HCT116 (cell line): ENCODE measurements around the gene ZNF79. TPM values are rescaled to one million over a fixed set of nuclear protein-coding genes. Genes with fewer than 3 reads are reported as not detected.

Experiments used
- ATAC-seq: fragments of 200-7000 bp; cut with Tn5 transposase; 2 replicates; pipeline ENCODE4 v1.9.1; 2020; ENCODE audit warnings: mild to moderate bottlenecking, moderate library complexity
- BruUV-seq: library from RNA; stranded (reverse); fragments of 400-500 nt; replicated peaks from 2 replicates; lab custom pipeline; 2021; lab: Mats Ljungman, UMichigan
- CTCF ChIA-PET: fragments of 300-600 bp; sonication (Branson Sonifier 250); formaldehyde crosslinking; loops from one replicate; lab custom pipeline; 2021; ENCODE audit warnings: antibody characterized with exemption; lab: Charles Lee
- POLR2A ChIA-PET: fragments of 300-600, 350-600 bp; sonication (Branson Sonifier 250); formaldehyde crosslinking; loops from one replicate; lab custom pipeline; 2021; ENCODE audit warnings: antibody characterized with exemption; lab: Charles Lee
- RAD21 ChIA-PET, 2 experiments: fragments of 300-600 bp; sonication (Branson Sonifier 250); formaldehyde crosslinking; loops; one replicate each; lab custom pipeline; 2023; ENCODE audit warnings: low total read pairs in 2 of 2; ENCODE audit not compliant: uncharacterized antibody in 2 of 2, unreplicated experiment in 2 of 2, low non-redundant PET in 1 of 2; lab: Charles Lee
- DNase-seq: peaks from one replicate; pipeline ENCODE4 v3.0.0-alpha.2; 2010; ENCODE audit warnings: low read depth, low spot score
- H2AFZ ChIP-seq: fragments of 200-600 bp; shearing (Covaris generic), sonication (generic); 2 replicates; pipeline ENCODE4 v1.6.1; 2017; ENCODE audit warnings: low read depth, mixed run types, mixed read lengths, antibody characterized with exemption, low read length; ENCODE audit not compliant: poor library complexity, severe bottlenecking
- H3K27ac ChIP-seq: 2 replicates; pipeline ENCODE4 v1.5.1; 2012; ENCODE audit warnings: low read depth, low read length
- H3K27me3 ChIP-seq: fragments of 200-600 bp; sonication (generic); 2 replicates; pipeline ENCODE4 v1.6.1; 2016; ENCODE audit warnings: mixed run types, low read length, mixed read lengths; ENCODE audit not compliant: insufficient read depth
- H3K36me3 ChIP-seq, 2 experiments: fragments of 200-500 bp in 1 of 2; fragments of 200-600 bp in 1 of 2; sonication (Bioruptor generic) in 1 of 2; sonication (generic) in 1 of 2; 2 replicates each; pipeline versions ENCODE4 v1.5.1 to v1.6.1; 2014 to 2016; ENCODE audit warnings: low read length in 2 of 2, inconsistent platforms in 1 of 2, mixed read lengths in 1 of 2, mixed run types in 1 of 2; ENCODE audit not compliant: insufficient read depth in 2 of 2, control insufficient read depth in 1 of 2
- H3K4me1 ChIP-seq, 2 experiments: fragments of 200-600 bp in 1 of 2; sonication (generic) in 1 of 2; 2 replicates each; pipeline versions ENCODE4 v1.5.1 to v1.6.1; 2012 to 2017; ENCODE audit warnings: low read length in 2 of 2, inconsistent platforms in 1 of 2, mild to moderate bottlenecking in 1 of 2, mixed read lengths in 1 of 2, mixed run types in 1 of 2, moderate library complexity in 1 of 2; ENCODE audit not compliant: insufficient read depth in 2 of 2, control insufficient read depth in 1 of 2
- H3K4me2 ChIP-seq: fragments of 200-600 bp; sonication (generic); 2 replicates; pipeline ENCODE4 v1.6.1; 2017; ENCODE audit warnings: mixed run types, low read length, mixed read lengths
- H3K4me3 ChIP-seq, 2 experiments: fragments of 200-600 bp in 1 of 2; sonication (generic) in 1 of 2; replicated peaks in 1 of 2; 2 replicates each; pipeline ENCODE4 v1.5.1; 2011 to 2016; ENCODE audit warnings: low read length in 2 of 2, control low read depth in 1 of 2, low read depth in 1 of 2, mild to moderate bottlenecking in 1 of 2, mixed read lengths in 1 of 2, mixed run types in 1 of 2
- H3K79me2 ChIP-seq: fragments of 200-600 bp; sonication (generic); 2 replicates; pipeline ENCODE4 v1.6.1; 2017; ENCODE audit warnings: mild to moderate bottlenecking, mixed run types, low read length, moderate library complexity, mixed read lengths; ENCODE audit not compliant: insufficient read depth
- H3K9ac ChIP-seq: fragments of 200-600 bp; sonication (generic); 2 replicates; pipeline ENCODE4 v1.6.1; 2016; ENCODE audit warnings: low read length, mixed read lengths
- H3K9me2 ChIP-seq: fragments of 200-600 bp; sonication (generic), shearing (Covaris generic); 2 replicates; pipeline ENCODE4 v1.6.1; 2017; ENCODE audit warnings: mixed run types, mild to moderate bottlenecking, moderate library complexity; ENCODE audit not compliant: insufficient read depth
- H3K9me3 ChIP-seq, 2 experiments: fragments of 200-500 bp in 1 of 2; fragments of 200-600 bp in 1 of 2; sonication (Bioruptor generic) in 1 of 2; sonication (generic) in 1 of 2; 2 replicates each; pipeline ENCODE4 v1.6.1; 2014 to 2017; ENCODE audit warnings: low read length in 2 of 2, mixed read lengths in 2 of 2, inconsistent platforms in 1 of 2, low read depth in 1 of 2, mild to moderate bottlenecking in 1 of 2, mixed run types in 1 of 2, moderate library complexity in 1 of 2; ENCODE audit not compliant: control insufficient read depth in 1 of 2, insufficient read depth in 1 of 2
- H4K20me1 ChIP-seq: fragments of 200-600 bp; sonication (generic), shearing (Covaris generic); 2 replicates; pipeline ENCODE4 v1.6.1; 2017; ENCODE audit warnings: mixed run types, mild to moderate bottlenecking, moderate library complexity; ENCODE audit not compliant: insufficient read depth
- CBX3 ChIP-seq: IDR thresholded peaks from 2 replicates; pipeline ENCODE4 v1.6.1; 2012; ENCODE audit warnings: low read depth
- CEBPB ChIP-seq: IDR thresholded peaks from 2 replicates; pipeline ENCODE4 v1.6.1; 2012; ENCODE audit warnings: low read depth
- EZH2 ChIP-seq: fragments of 200-600 bp; sonication (generic); IDR thresholded peaks from 2 replicates; pipeline ENCODE4 v1.6.1; 2017; ENCODE audit warnings: antibody characterized with exemption, mixed run types
- EZH2phosphoT487 ChIP-seq: fragments of 200-600 bp; IDR thresholded peaks from 2 replicates; pipeline ENCODE4 v1.6.1; 2018; ENCODE audit warnings: antibody characterized with exemption, borderline replicate concordance
- FOSL1 ChIP-seq: IDR thresholded peaks from 2 replicates; pipeline ENCODE4 v1.6.1; 2012; ENCODE audit warnings: low read depth
- POLR2A ChIP-seq: IDR thresholded peaks from 2 replicates; pipeline ENCODE4 v1.7.0; 2011; ENCODE audit warnings: borderline replicate concordance; ENCODE audit not compliant: insufficient read depth, insufficient read length; ENCODE audit errors: extremely low read depth
- SIN3A ChIP-seq: IDR thresholded peaks from 2 replicates; pipeline ENCODE4 v1.6.1; 2012; ENCODE audit warnings: low read depth
- SRF ChIP-seq: IDR thresholded peaks from 2 replicates; pipeline ENCODE4 v1.6.1; 2012; ENCODE audit warnings: low read depth
- YY1 ChIP-seq: IDR thresholded peaks from 2 replicates; pipeline ENCODE4 v1.6.1; 2011; ENCODE audit warnings: low read length, low read depth, moderate library complexity, mild to moderate bottlenecking; ENCODE audit not compliant: insufficient replicate concordance; ENCODE audit errors: extremely low read depth
- ZFX ChIP-seq: fragments of 450-650 bp; IDR thresholded peaks from 2 replicates; pipeline ENCODE4 v1.6.1; 2017
- intact Hi-C: fragments of 100-400 bp; cut with micrococcal nuclease; formaldehyde crosslinking; loops from 2 replicates; pipeline ENCODE4 v1.10.0; 2022
- total RNA-seq: library from RNA; stranded (reverse); gene quantifications from one replicate; pipeline ENCODE4 v1.2.1, GENCODE V29; 2021; ENCODE audit not compliant: unreplicated experiment
- TF ChIP-seq, protein P1 (sequence below), 3 experiments: fragments of 200-600 bp in 1 of 3; sonication (generic) in 1 of 3; IDR thresholded peaks in 2 of 3; conservative IDR thresholded peaks in 1 of 3; 2 replicates each; pipeline ENCODE4 v1.5.1; 2012 to 2017; ENCODE audit warnings: low read depth in 2 of 3, low read length in 2 of 3, antibody characterized with exemption in 1 of 3, borderline replicate concordance in 1 of 3, control low read depth in 1 of 3, mild to moderate bottlenecking in 1 of 3, mixed read lengths in 1 of 3, mixed run types in 1 of 3, moderate library complexity in 1 of 3; ENCODE audit not compliant: insufficient read depth in 1 of 3
- TF ChIP-seq, protein P2 (sequence below): IDR thresholded peaks from 2 replicates; pipeline ENCODE4 v1.6.1; 2012
- TF ChIP-seq, protein P3 (sequence below): IDR thresholded peaks from 2 replicates; pipeline ENCODE4 v1.6.1; 2012; ENCODE audit warnings: low read depth

ZNF79 gene
- total RNA-seq, 1 experiment from 2014 or later = 5.3 TPM

DNA sequence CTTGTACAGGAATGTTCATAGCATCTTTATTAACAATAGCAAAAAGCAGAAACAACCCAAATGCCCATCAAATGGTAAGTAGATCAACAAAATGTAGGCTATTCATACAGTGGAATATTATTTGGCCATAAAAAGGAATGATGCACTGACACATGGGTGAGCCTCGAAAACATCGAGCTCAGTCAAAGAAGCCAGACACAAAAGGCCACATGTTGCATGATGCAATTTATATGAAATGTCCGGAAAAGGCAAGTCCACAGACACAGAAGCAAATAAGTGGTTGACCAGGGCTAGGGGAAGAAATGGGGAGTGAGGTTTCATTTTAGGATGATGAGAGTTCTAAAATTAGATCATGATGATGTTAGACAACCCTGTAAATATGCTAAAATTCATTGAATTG is 43.7 kb upstream of the ZNF79 start:
- no peak overlapping the region for H3K27ac ChIP-seq
- DNase-seq (no peak), ATAC-seq (no peak)
- ChIA-PET POLR2A (no interaction called here), CTCF (no interaction called here), RAD21 (no interaction called here)
- H3K4me2 ChIP-seq = no peak overlapping the region
- H3K27me3 ChIP-seq = peaks cover 27% of the 10 kb centered on the region
- no peaks in the 10 kb centered on the region for H4K20me1 ChIP-seq
- H3K9me3 ChIP-seq = peaks cover 6 to 7% of the 10 kb centered on the region in 2 experiments; a peak in 2 of 4 replicates
- H3K79me2 ChIP-seq = no peaks in the 10 kb centered on the region
- peak; percentile 58; the same call in 1 of the 2 replicates for TF ChIP-seq CEBPB
- TF ChIP-seq, protein P1, sequence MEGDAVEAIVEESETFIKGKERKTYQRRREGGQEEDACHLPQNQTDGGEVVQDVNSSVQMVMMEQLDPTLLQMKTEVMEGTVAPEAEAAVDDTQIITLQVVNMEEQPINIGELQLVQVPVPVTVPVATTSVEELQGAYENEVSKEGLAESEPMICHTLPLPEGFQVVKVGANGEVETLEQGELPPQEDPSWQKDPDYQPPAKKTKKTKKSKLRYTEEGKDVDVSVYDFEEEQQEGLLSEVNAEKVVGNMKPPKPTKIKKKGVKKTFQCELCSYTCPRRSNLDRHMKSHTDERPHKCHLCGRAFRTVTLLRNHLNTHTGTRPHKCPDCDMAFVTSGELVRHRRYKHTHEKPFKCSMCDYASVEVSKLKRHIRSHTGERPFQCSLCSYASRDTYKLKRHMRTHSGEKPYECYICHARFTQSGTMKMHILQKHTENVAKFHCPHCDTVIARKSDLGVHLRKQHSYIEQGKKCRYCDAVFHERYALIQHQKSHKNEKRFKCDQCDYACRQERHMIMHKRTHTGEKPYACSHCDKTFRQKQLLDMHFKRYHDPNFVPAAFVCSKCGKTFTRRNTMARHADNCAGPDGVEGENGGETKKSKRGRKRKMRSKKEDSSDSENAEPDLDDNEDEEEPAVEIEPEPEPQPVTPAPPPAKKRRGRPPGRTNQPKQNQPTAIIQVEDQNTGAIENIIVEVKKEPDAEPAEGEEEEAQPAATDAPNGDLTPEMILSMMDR (IDR thresholded peaks at IDR 0.05 in 2 of 3, conservative IDR thresholded peaks at IDR 0.05 in 1 of 3; ENCODE audit: borderline replicate concordance in 1 of 3, insufficient read depth in 1 of 3, low read depth in 2 of 3, low read length in 2 of 3) = no peak
- TF ChIP-seq SIN3A = no peak
- no peak for TF ChIP-seq YY1
- TF ChIP-seq, protein P2, sequence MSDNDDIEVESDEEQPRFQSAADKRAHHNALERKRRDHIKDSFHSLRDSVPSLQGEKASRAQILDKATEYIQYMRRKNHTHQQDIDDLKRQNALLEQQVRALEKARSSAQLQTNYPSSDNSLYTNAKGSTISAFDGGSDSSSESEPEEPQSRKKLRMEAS = peak; percentile 72
- no peak overlapping the region for H3K9ac ChIP-seq
- no peaks in the 10 kb centered on the region for H3K36me3 ChIP-seq
- H2AFZ ChIP-seq = no peak overlapping the region
- no peaks in the 10 kb centered on the region for H3K4me1 ChIP-seq
- intact Hi-C loops = no loop called here
- no TSS peak for BruUV-seq
- H3K4me3 ChIP-seq = no peak overlapping the region
- no peaks in the 10 kb centered on the region for H3K9me2 ChIP-seq

DNA sequence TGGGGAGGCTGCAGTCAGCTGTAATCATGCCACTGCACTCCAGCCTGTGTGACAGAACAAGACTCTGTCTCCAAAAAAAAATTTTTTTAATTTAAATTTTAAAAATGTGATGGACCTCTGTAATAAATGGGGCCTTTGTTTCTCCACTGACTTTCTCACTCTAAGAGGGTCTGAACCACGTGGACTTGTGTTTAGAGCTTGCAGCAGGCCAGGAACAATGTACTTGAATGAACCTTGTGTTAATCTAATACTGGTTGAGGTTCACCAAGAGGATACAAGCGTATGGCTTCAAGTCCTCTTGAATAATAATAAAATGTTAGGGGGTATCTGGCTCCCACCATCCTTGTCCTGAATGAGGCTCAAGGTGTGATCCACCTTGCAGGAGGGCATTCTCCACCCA is 41.6 kb upstream of the ZNF79 start:
- Histone ChIP-seq H3K27me3 (peaks cover 44% of the 10 kb centered on the region), H3K4me1 (peaks cover 3 to 4% of the 10 kb centered on the region in 2 experiments; a peak in 3 of 4 replicates), H3K9me2 (no peaks in the 10 kb centered on the region), H2AFZ (no peak overlapping the region), H4K20me1 (no peaks in the 10 kb centered on the region), H3K4me2 (no peak overlapping the region), H3K36me3 (no peaks in the 10 kb centered on the region), H3K27ac (no peak overlapping the region), H3K9ac (no peak overlapping the region), H3K79me2 (no peaks in the 10 kb centered on the region), H3K9me3 (peaks cover 6 to 7% of the 10 kb centered on the region in 2 experiments; a peak in 2 of 4 replicates), H3K4me3 (no peak overlapping the region)
- ChIA-PET RAD21 (no interaction called here), CTCF (no interaction called here), POLR2A (no interaction called here)
- DNase-seq (no peak), ATAC-seq (no peak)
- no TSS peak for BruUV-seq
- intact Hi-C loops = no loop called here
- TF ChIP-seq FOSL1 = no peak
- TF ChIP-seq POLR2A = no peak
- no peak for TF ChIP-seq EZH2phosphoT487
- TF ChIP-seq CBX3 = no peak
- TF ChIP-seq, protein P1 (IDR thresholded peaks at IDR 0.05 in 2 of 3, conservative IDR thresholded peaks at IDR 0.05 in 1 of 3; ENCODE audit: borderline replicate concordance in 1 of 3, insufficient read depth in 1 of 3, low read depth in 2 of 3, low read length in 2 of 3) = no peak
- TF ChIP-seq SRF = no peak
- TF ChIP-seq ZFX = no peak
- no peak for TF ChIP-seq EZH2
- TF ChIP-seq, protein P3, sequence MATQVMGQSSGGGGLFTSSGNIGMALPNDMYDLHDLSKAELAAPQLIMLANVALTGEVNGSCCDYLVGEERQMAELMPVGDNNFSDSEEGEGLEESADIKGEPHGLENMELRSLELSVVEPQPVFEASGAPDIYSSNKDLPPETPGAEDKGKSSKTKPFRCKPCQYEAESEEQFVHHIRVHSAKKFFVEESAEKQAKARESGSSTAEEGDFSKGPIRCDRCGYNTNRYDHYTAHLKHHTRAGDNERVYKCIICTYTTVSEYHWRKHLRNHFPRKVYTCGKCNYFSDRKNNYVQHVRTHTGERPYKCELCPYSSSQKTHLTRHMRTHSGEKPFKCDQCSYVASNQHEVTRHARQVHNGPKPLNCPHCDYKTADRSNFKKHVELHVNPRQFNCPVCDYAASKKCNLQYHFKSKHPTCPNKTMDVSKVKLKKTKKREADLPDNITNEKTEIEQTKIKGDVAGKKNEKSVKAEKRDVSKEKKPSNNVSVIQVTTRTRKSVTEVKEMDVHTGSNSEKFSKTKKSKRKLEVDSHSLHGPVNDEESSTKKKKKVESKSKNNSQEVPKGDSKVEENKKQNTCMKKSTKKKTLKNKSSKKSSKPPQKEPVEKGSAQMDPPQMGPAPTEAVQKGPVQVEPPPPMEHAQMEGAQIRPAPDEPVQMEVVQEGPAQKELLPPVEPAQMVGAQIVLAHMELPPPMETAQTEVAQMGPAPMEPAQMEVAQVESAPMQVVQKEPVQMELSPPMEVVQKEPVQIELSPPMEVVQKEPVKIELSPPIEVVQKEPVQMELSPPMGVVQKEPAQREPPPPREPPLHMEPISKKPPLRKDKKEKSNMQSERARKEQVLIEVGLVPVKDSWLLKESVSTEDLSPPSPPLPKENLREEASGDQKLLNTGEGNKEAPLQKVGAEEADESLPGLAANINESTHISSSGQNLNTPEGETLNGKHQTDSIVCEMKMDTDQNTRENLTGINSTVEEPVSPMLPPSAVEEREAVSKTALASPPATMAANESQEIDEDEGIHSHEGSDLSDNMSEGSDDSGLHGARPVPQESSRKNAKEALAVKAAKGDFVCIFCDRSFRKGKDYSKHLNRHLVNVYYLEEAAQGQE = no peak
- TF ChIP-seq YY1 = no peak
